PFSK-1 (cell line): Measurements from ENCODE around the gene TPRG1.

ENCODE experiments used
- POLR2AphosphoS5 ChIP-seq: IDR thresholded peaks from 2 replicates; pipeline ENCODE4 v1.6.1; 2012; ENCODE audit warnings: low read depth, mild to moderate bottlenecking, control low read depth, low read length, moderate library complexity
- TF ChIP-seq, protein P1 (sequence below), 2 experiments: IDR thresholded peaks; 2 replicates each; pipeline versions ENCODE4 v1.6.1 to v1.8.0; 2011 to 2012; ENCODE audit warnings: low read depth in 2 of 2, low read length in 2 of 2, control low read depth in 1 of 2, inconsistent platforms in 1 of 2, mild to moderate bottlenecking in 1 of 2, moderate library complexity in 1 of 2; ENCODE audit not compliant: insufficient read depth in 1 of 2

DNA sequence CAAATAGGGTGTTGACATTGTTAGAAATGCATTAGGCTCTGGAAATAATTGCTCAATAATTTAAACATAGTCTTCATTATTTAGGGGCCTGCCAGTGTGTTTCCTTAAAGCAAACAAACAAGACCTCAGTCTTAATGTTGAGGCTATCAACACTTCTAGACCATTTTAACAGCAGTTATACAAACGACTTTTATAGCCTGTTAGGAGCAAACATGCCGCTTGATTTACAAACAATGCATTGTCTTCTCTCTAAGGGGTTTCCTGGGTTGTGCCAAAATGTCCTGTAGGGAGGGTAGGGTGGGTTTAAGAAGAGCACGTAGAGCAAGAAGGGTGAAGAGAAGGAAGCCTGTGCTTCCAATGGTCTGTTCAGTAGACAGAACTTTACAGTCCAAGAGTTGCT, 53.7 kb downstream of the TPRG1 start:
- TF ChIP-seq, protein P1, sequence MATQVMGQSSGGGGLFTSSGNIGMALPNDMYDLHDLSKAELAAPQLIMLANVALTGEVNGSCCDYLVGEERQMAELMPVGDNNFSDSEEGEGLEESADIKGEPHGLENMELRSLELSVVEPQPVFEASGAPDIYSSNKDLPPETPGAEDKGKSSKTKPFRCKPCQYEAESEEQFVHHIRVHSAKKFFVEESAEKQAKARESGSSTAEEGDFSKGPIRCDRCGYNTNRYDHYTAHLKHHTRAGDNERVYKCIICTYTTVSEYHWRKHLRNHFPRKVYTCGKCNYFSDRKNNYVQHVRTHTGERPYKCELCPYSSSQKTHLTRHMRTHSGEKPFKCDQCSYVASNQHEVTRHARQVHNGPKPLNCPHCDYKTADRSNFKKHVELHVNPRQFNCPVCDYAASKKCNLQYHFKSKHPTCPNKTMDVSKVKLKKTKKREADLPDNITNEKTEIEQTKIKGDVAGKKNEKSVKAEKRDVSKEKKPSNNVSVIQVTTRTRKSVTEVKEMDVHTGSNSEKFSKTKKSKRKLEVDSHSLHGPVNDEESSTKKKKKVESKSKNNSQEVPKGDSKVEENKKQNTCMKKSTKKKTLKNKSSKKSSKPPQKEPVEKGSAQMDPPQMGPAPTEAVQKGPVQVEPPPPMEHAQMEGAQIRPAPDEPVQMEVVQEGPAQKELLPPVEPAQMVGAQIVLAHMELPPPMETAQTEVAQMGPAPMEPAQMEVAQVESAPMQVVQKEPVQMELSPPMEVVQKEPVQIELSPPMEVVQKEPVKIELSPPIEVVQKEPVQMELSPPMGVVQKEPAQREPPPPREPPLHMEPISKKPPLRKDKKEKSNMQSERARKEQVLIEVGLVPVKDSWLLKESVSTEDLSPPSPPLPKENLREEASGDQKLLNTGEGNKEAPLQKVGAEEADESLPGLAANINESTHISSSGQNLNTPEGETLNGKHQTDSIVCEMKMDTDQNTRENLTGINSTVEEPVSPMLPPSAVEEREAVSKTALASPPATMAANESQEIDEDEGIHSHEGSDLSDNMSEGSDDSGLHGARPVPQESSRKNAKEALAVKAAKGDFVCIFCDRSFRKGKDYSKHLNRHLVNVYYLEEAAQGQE (IDR thresholded peaks at IDR 0.05; ENCODE audit: insufficient read depth in 1 of 2, low read depth in 2 of 2, low read length in 2 of 2) = no peak
- no peak for TF ChIP-seq POLR2AphosphoS5
